NCI-H1048 (cell line): Measurements from ENCODE around the gene ZNF362.
A peak's percentile ranks its signal among the peaks of the same experiment; 100 is the strongest.
"Not testable (repeated sequence)": the region's sequence is repeated elsewhere in the genome, so short reads cannot be mapped to it uniquely, and the experiment has no call there.

Experiments
- DNase-seq: peaks from one replicate; lab custom pipeline; 2025; lab: John Stamatoyannopoulos, UW

ZNF362 gene

DNA sequence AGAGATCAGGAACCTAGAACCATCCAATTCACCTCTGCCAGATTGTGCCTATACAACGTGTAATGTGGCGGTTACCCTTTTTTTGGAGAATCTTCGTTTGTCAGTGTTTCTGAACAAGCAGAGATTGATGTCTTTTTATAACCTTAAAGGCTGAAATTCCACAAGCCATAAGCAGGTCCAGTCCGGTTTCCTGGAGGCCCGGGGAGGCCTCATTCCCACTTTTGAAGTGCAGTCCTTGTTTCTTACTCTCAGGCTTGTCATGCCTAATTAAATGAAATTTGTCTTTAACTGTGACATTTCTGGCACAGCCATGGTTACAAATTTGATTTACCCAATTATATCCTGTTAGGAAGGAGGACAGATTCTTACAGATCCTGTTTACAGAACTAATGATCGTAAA, 27.8 kb downstream of the ZNF362 start:
- DNase-seq: no peak

- DNase-seq: no peak
These were observed 30.3 kb downstream of the ZNF362 start for GRCh38 chr1:33286451-33287185.

- DNase-seq: no peak
These were observed 31.0 kb downstream of the ZNF362 start for GRCh38 chr1:33287317-33287716.

GRCh38 chr1:33288976-33289857, 32.9 kb downstream of the ZNF362 start:
- DNase-seq: no peak

GRCh38 chr1:33289858-33290154, 33.5 kb downstream of the ZNF362 start:
- DNase-seq: no peak

- not testable (repeated sequence) for DNase-seq
These were observed 34.3 kb downstream of the ZNF362 start for GRCh38 chr1:33290615-33291014.

- no peak for DNase-seq
These were observed 36.5 kb downstream of the ZNF362 start for GRCh38 chr1:33292726-33293340.

DNA sequence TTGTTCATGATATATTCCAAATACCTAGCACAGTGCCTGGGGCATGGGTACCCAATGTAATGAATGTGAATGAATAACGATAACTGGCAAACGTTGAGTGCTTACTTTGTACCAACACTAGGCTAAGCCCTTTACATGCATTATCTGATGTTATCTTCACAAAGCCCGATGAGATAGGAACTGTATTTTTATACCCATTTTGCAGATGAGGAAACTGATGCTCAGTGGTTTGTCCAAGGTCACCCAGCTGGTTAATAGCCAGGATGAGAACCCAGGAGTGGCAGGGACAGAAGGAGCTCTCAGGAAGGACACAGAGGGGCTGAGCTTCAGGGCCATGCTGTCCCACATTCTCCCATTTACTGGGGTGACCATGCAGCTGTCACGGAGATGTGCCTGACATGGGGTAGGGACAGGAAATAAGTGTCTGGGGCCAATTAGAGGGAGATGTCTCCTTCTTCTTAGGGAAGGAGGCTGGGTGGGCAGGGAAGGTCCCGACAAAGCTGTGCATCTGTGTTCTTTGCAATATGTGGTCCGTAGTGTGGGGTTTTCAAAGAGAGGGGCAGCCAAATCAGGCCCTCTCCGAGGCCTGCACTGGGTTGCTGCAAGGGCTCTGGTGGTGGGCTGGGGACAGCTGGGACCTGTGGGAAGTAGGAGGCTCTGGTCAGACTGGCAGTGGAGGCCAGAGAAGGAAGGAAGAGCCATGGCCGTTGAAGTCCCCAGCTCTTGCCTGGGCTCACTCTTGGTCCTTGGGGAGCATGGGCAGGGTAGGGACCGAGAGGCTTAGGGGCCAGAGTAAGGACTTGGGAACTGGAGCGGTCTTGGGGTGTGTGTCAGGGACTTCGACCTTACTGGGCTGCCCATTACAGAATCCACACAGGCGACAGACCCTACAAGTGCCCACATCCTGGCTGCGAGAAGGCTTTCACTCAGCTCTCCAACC, 38.0 kb downstream of the ZNF362 start:
- DNase-seq: no peak

DNA sequence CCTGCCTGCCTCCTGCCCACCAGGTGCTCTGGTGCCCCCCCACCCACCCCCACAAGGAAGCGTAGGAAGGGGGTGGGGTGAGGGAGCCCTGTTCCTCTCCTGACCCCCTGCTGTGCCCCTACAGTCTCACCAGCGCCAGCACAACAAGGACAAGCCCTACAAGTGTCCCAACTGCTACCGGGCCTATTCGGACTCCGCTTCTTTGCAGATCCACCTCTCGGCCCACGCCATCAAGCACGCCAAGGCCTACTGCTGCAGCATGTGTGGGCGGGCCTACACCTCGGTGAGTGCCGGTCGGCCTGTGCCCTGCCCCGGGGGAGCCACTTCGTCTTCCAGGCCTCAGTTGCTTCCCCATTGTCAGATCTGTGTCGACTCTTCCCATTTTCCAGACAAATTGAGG, 38.7 kb downstream of the ZNF362 start:
- no peak for DNase-seq

GRCh38 chr1:33295450-33296081, 39.3 kb downstream of the ZNF362 start:
- DNase-seq: peak; percentile 57

DNA sequence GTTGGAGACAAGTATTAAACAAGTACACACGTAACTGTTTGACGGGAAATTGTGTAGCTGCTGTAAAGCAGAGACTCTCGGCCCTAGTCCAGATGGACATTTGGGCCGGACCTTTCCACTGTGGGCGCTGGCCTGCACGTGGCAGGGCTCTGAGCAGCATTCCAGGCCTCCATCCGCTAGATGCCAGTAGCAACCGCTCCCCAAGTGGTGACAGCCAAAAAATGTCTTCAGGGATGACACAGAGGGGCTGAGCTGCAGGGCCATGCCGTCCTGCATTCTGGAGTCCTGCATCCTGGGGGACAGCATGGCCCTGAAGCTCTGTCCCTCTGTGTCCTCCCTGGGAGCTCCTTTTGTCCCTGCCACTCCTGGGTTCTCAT, 39.8 kb downstream of the ZNF362 start:
- DNase-seq: no peak

DNA sequence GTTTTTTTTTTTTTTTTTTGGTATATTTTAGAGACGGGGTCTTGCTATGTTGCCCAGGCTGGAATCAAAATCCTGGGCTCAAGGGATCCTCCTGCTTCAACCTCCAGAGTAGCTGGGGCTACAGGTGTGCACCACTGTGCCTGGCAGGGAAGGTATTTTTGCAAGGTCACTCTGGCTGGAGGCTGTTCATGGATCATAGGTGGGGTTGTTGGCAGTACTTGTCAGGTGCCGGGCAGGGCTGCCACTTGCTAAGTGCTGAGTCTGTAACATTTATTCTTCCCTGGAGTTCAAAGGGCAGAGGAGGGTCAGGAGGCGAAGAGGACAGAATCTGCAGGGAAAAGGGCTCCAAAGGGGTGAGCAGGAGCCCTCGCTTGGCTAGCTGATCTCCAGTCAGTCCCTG, 40.5 kb downstream of the ZNF362 start:
- no peak for DNase-seq

DNA sequence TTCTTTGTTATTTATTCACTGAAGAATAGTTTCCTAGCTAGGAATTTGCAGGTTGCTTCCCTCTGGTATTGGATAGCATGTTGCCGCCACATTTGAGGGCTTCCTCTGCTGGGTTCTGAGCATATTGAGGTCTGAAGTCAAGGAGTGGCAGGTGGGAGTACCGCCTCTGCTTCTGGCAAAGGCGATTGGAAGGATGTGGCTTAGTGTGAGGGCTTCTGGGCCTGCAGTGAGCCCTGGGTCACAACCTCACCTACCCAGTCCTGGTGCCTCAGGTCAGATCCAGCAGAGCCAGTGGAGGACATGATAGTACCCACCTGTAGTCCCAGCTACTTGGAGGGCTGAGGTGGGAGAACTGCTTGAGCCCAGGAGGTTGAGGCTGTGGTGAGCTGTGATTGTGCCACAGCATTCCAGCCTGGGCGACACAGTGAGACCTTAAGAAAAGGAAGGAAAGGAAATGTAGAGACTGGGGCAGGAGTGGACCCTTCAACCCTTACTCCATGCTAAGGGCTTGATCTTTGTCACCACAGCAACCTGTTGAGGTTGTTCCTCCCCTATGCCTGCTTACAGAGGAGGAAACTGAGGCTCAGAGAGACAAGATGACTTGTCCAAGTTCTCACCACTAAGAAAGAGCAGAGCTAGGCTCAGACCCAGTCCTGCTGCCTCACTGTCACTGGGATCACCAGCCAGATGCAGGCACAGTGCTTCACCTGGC, 41.8 kb downstream of the ZNF362 start:
- no peak for DNase-seq

GRCh38 chr1:33298623-33299277, 42.5 kb downstream of the ZNF362 start:
- DNase-seq: no peak

DNA sequence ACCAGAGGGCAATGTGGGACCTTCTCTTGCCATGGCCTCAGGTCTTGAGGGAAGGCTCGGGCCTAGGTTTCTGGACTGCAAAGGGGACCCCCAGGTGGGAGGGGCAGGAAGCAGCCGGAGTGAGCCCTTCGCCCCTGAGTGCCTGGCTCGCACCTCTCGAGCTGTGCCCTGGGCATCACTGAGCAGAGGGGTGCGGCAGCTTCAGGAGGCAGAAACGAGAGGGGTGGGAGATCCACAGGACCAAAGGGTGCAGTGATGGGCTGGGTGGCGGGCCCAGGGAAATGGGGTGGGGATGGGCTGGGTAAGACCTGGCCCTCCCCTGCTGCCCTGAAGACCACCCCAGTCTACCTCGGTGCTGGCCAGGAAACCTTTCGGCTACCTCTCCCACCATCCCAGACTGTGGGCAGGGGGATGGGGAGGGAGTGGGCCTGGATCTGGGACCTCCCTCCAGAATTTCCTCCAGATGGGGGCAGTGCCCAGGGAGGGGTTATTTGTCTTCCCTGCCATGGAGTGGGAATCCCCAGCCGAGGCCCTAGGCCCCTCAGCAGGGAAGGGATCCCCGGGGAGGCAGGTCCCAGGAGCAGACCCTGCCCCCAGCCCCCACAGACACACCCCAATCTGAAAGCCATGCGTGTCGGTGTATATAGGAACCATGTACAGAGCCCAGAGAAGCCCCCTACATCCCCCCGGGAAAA, 43.3 kb downstream of the ZNF362 start:
- no peak for DNase-seq

GRCh38 chr1:33300673-33301072, 44.4 kb downstream of the ZNF362 start:
- DNase-seq: no peak

DNA sequence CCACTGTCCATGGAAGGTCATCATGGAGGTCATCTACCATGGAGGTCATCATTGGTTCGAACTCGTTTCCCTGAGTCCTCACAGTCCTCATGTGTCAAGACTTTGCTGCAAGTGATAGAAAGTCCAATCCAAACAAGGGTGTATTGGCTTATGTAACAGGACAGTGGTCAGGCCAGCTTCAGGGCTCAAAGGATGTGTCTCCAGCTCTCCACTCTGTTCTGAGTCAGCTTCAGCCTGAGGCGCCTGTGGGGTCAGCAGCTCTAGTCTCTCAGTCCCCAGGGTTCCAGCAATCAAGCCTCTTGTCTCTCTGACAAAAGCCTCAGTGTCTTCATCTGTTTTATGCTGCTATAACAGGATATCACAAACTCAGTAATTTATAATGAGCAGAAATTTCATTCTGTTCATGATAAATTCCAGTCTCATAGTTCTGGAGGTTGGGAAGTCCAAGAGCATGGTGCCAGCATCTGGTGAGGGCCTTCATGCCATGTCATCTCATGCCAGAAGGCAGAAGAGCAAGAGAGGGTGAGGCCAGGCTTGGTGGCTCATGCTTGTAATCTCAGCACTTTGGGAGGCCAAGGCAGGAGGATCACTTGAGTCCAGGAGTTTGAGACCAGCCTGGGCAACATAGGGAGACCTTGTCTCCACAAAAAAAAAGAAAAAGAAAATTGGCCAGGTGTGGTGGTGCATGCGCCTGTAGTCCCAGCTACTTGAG, 45.1 kb downstream of the ZNF362 start:
- no peak for DNase-seq

DNA sequence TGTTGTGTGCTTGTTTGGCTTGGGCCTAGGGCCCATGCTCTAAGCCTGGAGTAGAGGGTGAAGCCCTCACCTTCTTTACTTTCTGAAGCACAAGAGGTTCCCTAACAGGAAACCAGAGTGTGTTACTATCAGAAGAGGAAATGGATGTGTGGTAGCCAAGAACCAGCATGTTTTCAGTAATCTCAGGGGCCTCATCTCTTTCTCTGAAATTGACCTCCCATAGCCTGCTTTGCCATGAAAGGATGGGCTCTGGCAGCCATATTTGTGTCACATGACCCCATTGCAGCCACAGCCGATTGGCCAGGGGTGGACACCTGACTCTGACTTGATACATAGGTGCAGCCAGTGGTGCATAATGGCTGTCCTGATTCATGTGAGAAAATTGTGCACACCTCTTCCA, 46.0 kb downstream of the ZNF362 start:
- DNase-seq: no peak

DNA sequence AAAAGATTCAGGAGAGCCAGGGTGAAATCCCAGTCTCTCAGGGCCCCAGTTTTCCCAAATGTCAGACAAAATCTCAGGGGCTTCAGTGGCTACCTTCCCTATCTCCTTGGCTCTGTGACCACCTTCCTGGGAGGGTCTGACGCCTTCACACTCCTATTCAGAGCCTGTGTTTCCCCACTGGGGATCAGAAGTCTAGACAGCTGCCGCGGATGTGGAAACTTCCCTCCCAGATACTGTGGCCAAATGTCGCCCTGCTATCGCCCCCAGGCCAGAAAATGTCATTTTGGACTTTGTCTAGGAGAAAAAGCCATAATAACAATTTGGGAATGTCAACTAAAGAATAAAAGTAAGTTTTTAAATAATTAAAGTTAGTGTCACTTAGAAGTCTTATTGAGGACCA, 48.7 kb downstream of the ZNF362 start:
- no peak for DNase-seq
